Aorta (tissue), 5 donors: ENCODE data around the gene EPHA6. TPM values are rescaled to one million over a fixed set of nuclear protein-coding genes. Genes with fewer than 3 reads are reported as not detected.

Source experiments
- ATAC-seq: fragments of 200-7000 bp; cut with Tn5 transposase; one replicate; pipeline ENCODE4 v1.9.1; 2022; ENCODE audit warnings: moderate library complexity; ENCODE audit not compliant: low FRiP score
- DNase-seq, 2 donors: peaks; one replicate each; pipeline ENCODE4 v3.0.0-alpha.2; 2020
- H3K27ac ChIP-seq, 2 donors: one replicate each; pipeline ENCODE4 v1.5.1; 2013; ENCODE audit warnings: low read length in 2 of 2, mild to moderate bottlenecking in 2 of 2, moderate library complexity in 2 of 2, control low read depth in 1 of 2, inconsistent platforms in 1 of 2, low read depth in 1 of 2
- H3K27me3 ChIP-seq, 2 donors: one replicate each; pipeline ENCODE4 v1.6.1; 2013; ENCODE audit warnings: control low read depth in 1 of 2, low read length in 1 of 2, mild to moderate bottlenecking in 1 of 2, moderate library complexity in 1 of 2; ENCODE audit not compliant: insufficient read depth in 2 of 2, control insufficient read depth in 1 of 2
- H3K36me3 ChIP-seq, 2 donors: one replicate each; pipeline ENCODE4 v1.6.1; 2013; ENCODE audit warnings: control low read depth in 1 of 2, low read length in 1 of 2, mild to moderate bottlenecking in 1 of 2; ENCODE audit not compliant: insufficient read depth in 2 of 2, control insufficient read depth in 1 of 2
- H3K4me1 ChIP-seq, 2 donors: one replicate each; pipeline ENCODE4 v1.6.1; 2013; ENCODE audit warnings: low read length in 2 of 2, control low read depth in 1 of 2, mild to moderate bottlenecking in 1 of 2, moderate library complexity in 1 of 2; ENCODE audit not compliant: insufficient read depth in 2 of 2, control insufficient read depth in 1 of 2
- H3K4me3 ChIP-seq, 2 donors: one replicate each; pipeline ENCODE4 v1.5.1; 2013; ENCODE audit warnings: low read length in 2 of 2, control low read depth in 1 of 2, mild to moderate bottlenecking in 1 of 2
- H3K9me3 ChIP-seq: one replicate; pipeline ENCODE4 v1.6.1; 2013; ENCODE audit warnings: mild to moderate bottlenecking, low read length; ENCODE audit not compliant: control insufficient read depth
- WGBS, 2 donors: extraction: QIAGEN DNeasy Blood & Tissue Kit; methylation state at CpG; one replicate each; pipeline ENCODE4 v1.1.7; 2013; 5-methylcytosine and 5-hydroxymethylcytosine counted together
- intact Hi-C, 2 donors: fragments of 100-400 bp; cut with DNase I; formaldehyde crosslinking; loops; one replicate each; pipeline versions ENCODE4 v1.14.2 to v1.15.0; 2022
- polyA plus RNA-seq, 2 donors: library from polyadenylated mRNA; stranded (reverse); fragments of 200-250 nt; gene quantifications; one replicate each; pipeline ENCODE4 v1.2.3, GENCODE V29; 2013
- total RNA-seq, 2 donors: library from RNA; stranded (reverse); fragmentation: NEBNext Ultra II Directional; extraction: Animal tissue kit (Norgen Biotek cat#: 25700); gene quantifications; one replicate each; pipeline ENCODE4 v1.2.1, GENCODE V29; 2021
- donor health status: healthy with polysubstance abuse.
- donor health status: Bipolar disorder and iron deficiency.
- donor health status: DM: no; HTN: no; CAD: no.
- donor health status: DM: no; HTN: no; CAD: no.
- donor health status: DM: yes; HTN: yes; CAD: no.

EPHA6 gene
- total and polyA plus RNA-seq, 4 donors = 0.33 to 2.8 (median 1.8) TPM; not detected in 1

DNA sequence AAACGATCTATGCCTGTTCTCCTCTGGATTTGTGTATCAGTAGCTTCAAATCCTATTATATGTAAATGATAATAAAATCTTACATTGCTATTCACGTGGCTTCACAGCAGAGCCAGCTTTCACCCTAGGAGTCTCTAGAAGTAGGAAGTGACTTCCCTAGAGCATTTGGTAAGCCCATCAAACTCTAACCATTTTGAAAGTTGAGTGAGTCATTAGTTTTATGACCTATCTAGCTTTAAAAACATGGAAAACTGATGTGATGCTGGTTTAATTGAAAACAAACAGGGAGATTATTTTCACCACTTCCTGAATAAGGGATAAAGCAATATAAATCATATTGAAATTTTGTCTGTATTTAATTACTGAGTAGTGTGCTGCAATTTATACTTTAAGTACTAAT lies 275.2 kb downstream of the EPHA6 start:
- Histone ChIP-seq H3K27me3 (no peaks in the 10 kb centered on the region), H3K36me3 (no peaks in the 10 kb centered on the region), H3K4me3 (no peak overlapping the region), H3K9me3 (no peaks in the 10 kb centered on the region), H3K27ac (no peak overlapping the region), H3K4me1 (peaks cover 0 to 2% of the 10 kb centered on the region in 2 donors)
- DNase-seq (no peak), ATAC-seq (no peak)
- 64 to 65% methylated on average over 2 of the region's 2 CpGs for WGBS, 2 donors
- intact Hi-C loops = no loop called here

DNA sequence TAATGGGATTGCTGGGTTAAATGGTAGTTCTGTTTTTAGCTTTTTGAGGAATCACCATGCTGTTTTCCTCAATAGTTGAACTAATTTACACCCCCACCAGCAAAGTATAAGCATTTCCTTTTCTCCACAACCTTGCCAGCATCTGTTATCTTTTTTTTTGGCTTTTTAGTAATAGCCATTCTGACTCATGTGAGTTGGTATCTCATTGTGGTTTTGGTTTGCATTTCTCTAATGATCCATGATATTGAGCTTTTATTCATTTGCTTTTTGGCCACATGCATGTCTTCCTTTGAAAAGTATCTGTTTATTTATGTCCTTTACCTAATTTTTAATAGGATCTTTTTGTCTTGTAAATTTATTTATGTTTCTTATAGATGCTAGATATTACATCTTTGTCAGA lies 288.2 kb downstream of the EPHA6 start:
- ATAC-seq (no peak), DNase-seq (no peak)
- H3K27ac ChIP-seq = no peak overlapping the region
- intact Hi-C loops = no loop called here
- no peaks in the 10 kb centered on the region for H3K36me3 ChIP-seq
- no peaks in the 10 kb centered on the region for H3K27me3 ChIP-seq
- no peaks in the 10 kb centered on the region for H3K9me3 ChIP-seq
- no peaks in the 10 kb centered on the region for H3K4me1 ChIP-seq
- H3K4me3 ChIP-seq = no peak overlapping the region

DNA sequence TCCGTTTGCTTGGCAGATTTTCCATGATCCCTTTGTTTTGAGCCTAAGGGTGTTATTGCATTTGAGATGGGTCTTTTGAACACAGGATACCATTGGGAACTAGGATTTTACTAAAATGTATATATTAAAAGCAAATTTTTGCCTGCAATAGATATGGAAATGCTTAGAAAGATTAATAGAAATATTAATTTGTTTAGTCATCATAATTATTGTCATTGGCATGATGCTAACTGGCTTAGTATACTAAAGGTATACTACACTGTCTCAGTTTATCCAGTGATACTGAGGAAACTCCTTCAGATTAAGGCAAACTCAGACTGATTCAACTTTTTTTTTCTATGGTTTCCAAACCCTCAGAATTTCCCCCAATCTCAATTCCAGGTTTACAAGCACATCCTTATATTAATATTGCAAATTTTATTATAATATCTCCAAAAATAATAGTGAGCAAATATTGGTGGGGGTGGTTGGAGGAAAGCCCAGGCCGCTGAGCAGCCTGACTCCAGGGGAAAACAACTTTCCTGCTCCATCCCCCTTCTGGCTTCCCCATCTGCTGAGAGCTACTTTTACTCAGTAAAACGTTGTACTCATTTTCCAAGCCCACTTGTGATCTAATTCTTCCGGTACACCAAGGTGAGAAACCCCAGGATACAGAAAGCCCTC lies 291.7 kb downstream of the EPHA6 start:
- intact Hi-C loops = no loop called here
- no peak overlapping the region for H3K27ac ChIP-seq
- no peak for ATAC-seq
- no peaks in the 10 kb centered on the region for H3K9me3 ChIP-seq
- H3K4me1 ChIP-seq = no peaks in the 10 kb centered on the region
- H3K27me3 ChIP-seq = no peaks in the 10 kb centered on the region
- no peak for DNase-seq
- H3K4me3 ChIP-seq = no peak overlapping the region
- WGBS, 2 donors = 35 to 40% methylated on average over 4 of the region's 4 CpGs
- H3K36me3 ChIP-seq = no peaks in the 10 kb centered on the region

DNA sequence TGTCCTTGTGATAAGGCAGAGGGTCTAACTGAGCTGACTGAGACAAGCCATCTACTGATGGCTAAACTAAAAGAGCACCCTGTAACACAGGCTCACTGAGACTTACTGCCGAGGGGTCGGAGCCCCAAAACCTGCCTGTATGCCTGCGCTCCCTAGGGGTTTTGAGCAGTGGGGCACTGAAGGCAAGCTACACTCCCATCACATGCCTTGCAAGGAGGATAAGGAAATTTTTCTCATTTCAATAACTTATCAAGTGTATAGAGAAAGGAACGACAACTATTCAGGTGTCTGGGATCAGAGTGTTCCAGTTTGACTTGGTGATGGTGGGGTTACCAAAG lies 292.2 kb downstream of the EPHA6 start:
- 74 to 81% methylated on average over 4 of the region's 4 CpGs for WGBS, 2 donors
- ATAC-seq = no peak
- H3K36me3 ChIP-seq = no peaks in the 10 kb centered on the region
- H3K27me3 ChIP-seq = no peaks in the 10 kb centered on the region
- H3K4me1 ChIP-seq = no peaks in the 10 kb centered on the region
- intact Hi-C loops = no loop called here
- no peak overlapping the region for H3K27ac ChIP-seq
- H3K4me3 ChIP-seq = no peak overlapping the region
- no peak for DNase-seq
- H3K9me3 ChIP-seq = no peaks in the 10 kb centered on the region

DNA sequence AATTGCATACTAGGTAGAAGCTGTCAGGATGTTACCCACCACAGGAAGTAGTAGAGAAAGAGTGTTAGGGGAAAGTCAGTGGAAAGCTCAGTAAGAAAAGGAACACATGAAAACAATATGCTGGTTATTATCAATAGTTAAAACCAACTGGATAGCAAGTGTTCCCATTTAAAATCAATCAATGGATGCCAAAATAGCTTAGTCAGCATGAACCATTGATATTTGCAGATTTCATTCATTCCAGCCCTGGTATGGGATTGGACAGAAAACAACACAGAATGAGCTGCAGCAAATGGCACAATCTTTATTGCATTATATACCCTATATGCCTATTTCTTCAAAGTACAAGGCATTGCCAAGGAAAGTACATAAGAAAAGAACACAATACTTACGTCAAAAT lies 293.7 kb downstream of the EPHA6 start:
- Histone ChIP-seq H3K36me3 (no peaks in the 10 kb centered on the region), H3K9me3 (no peaks in the 10 kb centered on the region), H3K27ac (no peak overlapping the region), H3K27me3 (no peaks in the 10 kb centered on the region), H3K4me3 (no peak overlapping the region), H3K4me1 (no peaks in the 10 kb centered on the region)
- 71 to 81% methylated on average over 1 of the region's 1 CpG for WGBS, 2 donors
- ATAC-seq = no peak
- intact Hi-C loops = no loop called here
- DNase-seq = no peak

DNA sequence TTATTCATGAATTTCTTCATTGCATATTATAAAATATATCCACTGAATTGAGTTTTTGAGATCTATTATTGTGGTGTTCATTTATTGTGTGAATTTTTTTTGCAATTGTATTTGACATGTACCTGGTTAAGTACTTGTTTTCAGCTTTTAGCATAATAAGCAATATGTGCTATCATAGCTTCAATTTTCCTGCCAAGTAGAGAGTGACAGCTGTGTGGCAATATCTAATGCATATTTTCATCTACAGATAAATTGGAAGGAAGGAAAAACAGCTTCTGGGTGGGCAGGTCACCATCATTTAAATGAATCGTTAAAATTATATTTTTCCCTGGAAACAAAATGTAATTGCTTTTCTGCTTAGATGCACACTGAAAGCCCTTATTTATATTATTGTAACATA lies 296.9 kb downstream of the EPHA6 start:
- no peak overlapping the region for H3K4me3 ChIP-seq
- no peaks in the 10 kb centered on the region for H3K4me1 ChIP-seq
- 86 to 89% methylated on average over 1 of the region's 1 CpG for WGBS, 2 donors
- intact Hi-C loops = no loop called here
- H3K27me3 ChIP-seq = no peaks in the 10 kb centered on the region
- ATAC-seq (no peak), DNase-seq (no peak)
- no peaks in the 10 kb centered on the region for H3K36me3 ChIP-seq
- H3K27ac ChIP-seq = no peak overlapping the region
- no peaks in the 10 kb centered on the region for H3K9me3 ChIP-seq

GRCh38 chr3:97121386-97121785 lies 307.0 kb downstream of the EPHA6 start:
- no peak overlapping the region for H3K27ac ChIP-seq
- no peaks in the 10 kb centered on the region for H3K36me3 ChIP-seq
- ATAC-seq (no peak), DNase-seq (no peak)
- intact Hi-C loops = no loop called here
- H3K9me3 ChIP-seq = peaks cover 1% of the 10 kb centered on the region
- H3K4me3 ChIP-seq = no peak overlapping the region
- 31 to 37% methylated on average over 1 of the region's 1 CpG for WGBS, 2 donors
- no peaks in the 10 kb centered on the region for H3K4me1 ChIP-seq
- no peaks in the 10 kb centered on the region for H3K27me3 ChIP-seq

- H3K4me1 ChIP-seq = no peaks in the 10 kb centered on the region
Measured at GRCh38 chr3:97125902-97126499, 311.6 kb downstream of the EPHA6 start.

DNA sequence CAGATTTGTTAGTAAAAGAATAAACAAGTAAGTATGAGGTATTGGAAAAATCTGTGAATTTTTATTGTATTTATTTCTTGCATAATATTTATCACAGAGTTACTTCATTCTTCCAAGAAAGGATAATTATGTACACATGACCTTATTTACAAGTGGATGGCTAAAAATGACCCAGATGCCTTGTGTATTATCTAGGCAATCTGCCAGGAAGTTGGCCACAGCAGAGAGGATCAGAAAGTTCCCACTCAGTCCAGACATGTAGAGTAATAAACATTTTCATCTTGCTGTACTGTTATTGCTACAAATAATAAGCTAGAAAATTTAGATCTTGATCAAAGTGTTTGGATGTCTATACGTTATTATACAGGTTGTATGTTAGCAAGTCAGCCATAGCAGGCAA lies 317.1 kb downstream of the EPHA6 start:
- no peak overlapping the region for H3K27ac ChIP-seq
- intact Hi-C loops = no loop called here
- ATAC-seq (no peak), DNase-seq (no peak)
- H3K9me3 ChIP-seq = no peaks in the 10 kb centered on the region
- no peaks in the 10 kb centered on the region for H3K4me1 ChIP-seq
- WGBS, 2 donors = 57 to 58% methylated on average over 1 of the region's 1 CpG
- no peak overlapping the region for H3K4me3 ChIP-seq
- no peaks in the 10 kb centered on the region for H3K36me3 ChIP-seq
- no peaks in the 10 kb centered on the region for H3K27me3 ChIP-seq

More at GRCh38 chr3:97125902-97126499, 311.6 kb downstream of the EPHA6 start:
- no peaks in the 10 kb centered on the region for H3K36me3 ChIP-seq
- no peak for ATAC-seq
- no peaks in the 10 kb centered on the region for H3K9me3 ChIP-seq
- H3K4me3 ChIP-seq = no peak overlapping the region
- no peak overlapping the region for H3K27ac ChIP-seq
- no peak for DNase-seq
- intact Hi-C loops = no loop called here
- H3K27me3 ChIP-seq = no peaks in the 10 kb centered on the region
- 25 to 39% methylated on average over 4 of the region's 4 CpGs for WGBS, 2 donors
